Measurements from ENCODE around the gene NTHL1. TPM values are rescaled to one million over a fixed set of nuclear protein-coding genes. Genes with fewer than 3 reads are reported as not detected.
A peak's percentile ranks its signal among the peaks of the same experiment; 100 is the strongest.

The NTHL1 gene
- total and polyA plus RNA-seq, 2 of the 13 experiments (the other 11 are each of a cell fraction or from before 2014, with no cell fraction given) = 47.5 to 64.9 TPM

DNA sequence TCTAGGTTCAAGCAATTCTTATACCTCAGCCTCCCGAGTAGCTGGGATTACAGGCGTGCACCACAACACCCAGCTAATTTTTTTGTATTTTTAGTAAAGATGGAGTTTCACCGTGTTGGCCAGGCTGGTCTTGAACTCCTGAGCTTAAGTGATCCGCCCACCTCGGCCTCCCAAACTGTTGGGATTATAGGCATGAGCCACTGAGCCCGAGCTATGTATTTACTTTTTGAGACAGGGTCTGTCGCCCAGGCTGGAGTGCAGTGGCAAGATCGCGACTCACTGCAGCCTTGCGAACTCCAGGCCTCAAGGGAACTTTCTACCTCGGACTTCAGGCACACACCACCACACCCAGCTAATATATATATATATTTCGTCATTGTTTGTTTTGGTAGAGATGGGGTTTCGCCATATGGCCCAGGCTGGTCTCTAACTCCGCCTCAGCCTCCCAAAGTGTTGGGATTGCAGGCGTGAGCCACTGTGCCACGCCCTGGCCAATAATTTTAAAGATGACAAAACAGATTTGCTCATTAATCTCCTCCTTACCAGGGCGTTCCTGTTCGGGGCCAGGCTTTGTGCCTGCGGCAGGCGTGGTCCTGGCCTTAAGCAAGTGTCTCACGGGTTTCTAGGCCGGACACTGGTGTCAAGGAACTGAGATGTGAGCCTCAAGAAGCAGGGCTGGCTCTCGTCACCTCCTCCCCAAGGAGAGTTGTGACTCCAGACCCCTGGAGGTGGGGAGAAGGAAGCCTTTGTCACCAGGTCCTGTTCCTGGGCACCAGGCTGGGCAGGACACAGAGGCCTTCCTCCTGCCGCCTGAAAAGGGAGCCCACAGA, 32.3 kb downstream of the NTHL1 start (continued):
- TF ChIP-seq, protein P1, sequence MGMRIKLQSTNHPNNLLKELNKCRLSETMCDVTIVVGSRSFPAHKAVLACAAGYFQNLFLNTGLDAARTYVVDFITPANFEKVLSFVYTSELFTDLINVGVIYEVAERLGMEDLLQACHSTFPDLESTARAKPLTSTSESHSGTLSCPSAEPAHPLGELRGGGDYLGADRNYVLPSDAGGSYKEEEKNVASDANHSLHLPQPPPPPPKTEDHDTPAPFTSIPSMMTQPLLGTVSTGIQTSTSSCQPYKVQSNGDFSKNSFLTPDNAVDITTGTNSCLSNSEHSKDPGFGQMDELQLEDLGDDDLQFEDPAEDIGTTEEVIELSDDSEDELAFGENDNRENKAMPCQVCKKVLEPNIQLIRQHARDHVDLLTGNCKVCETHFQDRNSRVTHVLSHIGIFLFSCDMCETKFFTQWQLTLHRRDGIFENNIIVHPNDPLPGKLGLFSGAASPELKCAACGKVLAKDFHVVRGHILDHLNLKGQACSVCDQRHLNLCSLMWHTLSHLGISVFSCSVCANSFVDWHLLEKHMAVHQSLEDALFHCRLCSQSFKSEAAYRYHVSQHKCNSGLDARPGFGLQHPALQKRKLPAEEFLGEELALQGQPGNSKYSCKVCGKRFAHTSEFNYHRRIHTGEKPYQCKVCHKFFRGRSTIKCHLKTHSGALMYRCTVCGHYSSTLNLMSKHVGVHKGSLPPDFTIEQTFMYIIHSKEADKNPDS (CRISPR knock-in tag; IDR thresholded peaks at IDR 0.05) = no peak
- TF ChIP-seq ZNF205 (CRISPR knock-in tag; IDR thresholded peaks at IDR 0.05) = no peak
- TF ChIP-seq ZC3H4 (CRISPR knock-in tag; IDR thresholded peaks at IDR 0.05; ENCODE audit: borderline replicate concordance) = no peak
- TF ChIP-seq STAG1 (CRISPR knock-in tag; IDR thresholded peaks at IDR 0.05) = no peak
- TF ChIP-seq GABPB1 (CRISPR knock-in tag; IDR thresholded peaks at IDR 0.05) = peak; percentile 48
- peak; percentile 57; the same call in 1 of the 2 replicates for TF ChIP-seq KLF12 (CRISPR knock-in tag; IDR thresholded peaks at IDR 0.05; ENCODE audit: borderline replicate concordance)
- no peak for TF ChIP-seq ZKSCAN5 (CRISPR knock-in tag; IDR thresholded peaks at IDR 0.05)
- no peak for TF ChIP-seq XBP1 (CRISPR knock-in tag; IDR thresholded peaks at IDR 0.05)
- TF ChIP-seq GZF1 (CRISPR knock-in tag; IDR thresholded peaks at IDR 0.05) = no peak
- TF ChIP-seq, protein P2, sequence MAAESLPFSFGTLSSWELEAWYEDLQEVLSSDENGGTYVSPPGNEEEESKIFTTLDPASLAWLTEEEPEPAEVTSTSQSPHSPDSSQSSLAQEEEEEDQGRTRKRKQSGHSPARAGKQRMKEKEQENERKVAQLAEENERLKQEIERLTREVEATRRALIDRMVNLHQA (CRISPR knock-in tag; IDR thresholded peaks at IDR 0.05) = no peak
- TF ChIP-seq ZNF543 (CRISPR knock-in tag; IDR thresholded peaks at IDR 0.05) = no peak
- TF ChIP-seq ERF (CRISPR knock-in tag; IDR thresholded peaks at IDR 0.05) = peak; percentile 28; the same call in 1 of the 2 replicates
- peak; percentile 83 for TF ChIP-seq CEBPB (IDR thresholded peaks at IDR 0.05; ENCODE audit: borderline replicate concordance, low read depth, low read length)
- TF ChIP-seq, protein P3, sequence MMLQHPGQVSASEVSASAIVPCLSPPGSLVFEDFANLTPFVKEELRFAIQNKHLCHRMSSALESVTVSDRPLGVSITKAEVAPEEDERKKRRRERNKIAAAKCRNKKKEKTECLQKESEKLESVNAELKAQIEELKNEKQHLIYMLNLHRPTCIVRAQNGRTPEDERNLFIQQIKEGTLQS (CRISPR knock-in tag; IDR thresholded peaks at IDR 0.05) = 0 out of 2 replicates have a peak, but pooled peaks have one; percentile 42
- TF ChIP-seq, protein P4, sequence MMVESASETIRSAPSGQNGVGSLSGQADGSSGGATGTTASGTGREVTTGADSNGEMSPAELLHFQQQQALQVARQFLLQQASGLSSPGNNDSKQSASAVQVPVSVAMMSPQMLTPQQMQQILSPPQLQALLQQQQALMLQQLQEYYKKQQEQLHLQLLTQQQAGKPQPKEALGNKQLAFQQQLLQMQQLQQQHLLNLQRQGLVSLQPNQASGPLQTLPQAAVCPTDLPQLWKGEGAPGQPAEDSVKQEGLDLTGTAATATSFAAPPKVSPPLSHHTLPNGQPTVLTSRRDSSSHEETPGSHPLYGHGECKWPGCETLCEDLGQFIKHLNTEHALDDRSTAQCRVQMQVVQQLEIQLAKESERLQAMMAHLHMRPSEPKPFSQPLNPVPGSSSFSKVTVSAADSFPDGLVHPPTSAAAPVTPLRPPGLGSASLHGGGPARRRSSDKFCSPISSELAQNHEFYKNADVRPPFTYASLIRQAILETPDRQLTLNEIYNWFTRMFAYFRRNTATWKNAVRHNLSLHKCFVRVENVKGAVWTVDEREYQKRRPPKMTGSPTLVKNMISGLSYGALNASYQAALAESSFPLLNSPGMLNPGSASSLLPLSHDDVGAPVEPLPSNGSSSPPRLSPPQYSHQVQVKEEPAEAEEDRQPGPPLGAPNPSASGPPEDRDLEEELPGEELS (CRISPR knock-in tag; IDR thresholded peaks at IDR 0.05) = 0 out of 2 replicates have a peak, but pooled peaks have one; percentile 28
- no peak for TF ChIP-seq ZNF484 (CRISPR knock-in tag; IDR thresholded peaks at IDR 0.05; ENCODE audit: borderline replicate concordance, low read depth)
- TF ChIP-seq ZNF333 (CRISPR knock-in tag; IDR thresholded peaks at IDR 0.05; ENCODE audit: borderline replicate concordance) = no peak
- TF ChIP-seq, protein P5, sequence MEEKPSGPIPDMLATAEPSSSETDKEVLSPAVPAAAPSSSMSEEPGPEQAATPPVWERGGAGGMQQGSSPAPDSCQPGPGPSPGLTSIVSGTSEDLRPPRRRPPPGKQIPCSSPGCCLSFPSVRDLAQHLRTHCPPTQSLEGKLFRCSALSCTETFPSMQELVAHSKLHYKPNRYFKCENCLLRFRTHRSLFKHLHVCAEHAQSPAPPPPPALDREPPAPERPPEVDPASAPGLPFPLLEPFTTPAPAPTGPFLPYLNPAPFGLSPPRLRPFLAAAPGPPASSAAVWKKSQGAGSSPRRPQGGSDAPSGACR (CRISPR knock-in tag; IDR thresholded peaks at IDR 0.05) = no peak
- no peak for TF ChIP-seq ATF1 (CRISPR knock-in tag; IDR thresholded peaks at IDR 0.05)
- peak; percentile 14; the same call in 1 of the 2 replicates for TF ChIP-seq PHF21A (CRISPR knock-in tag; IDR thresholded peaks at IDR 0.05)
- TF ChIP-seq ZNF775 (CRISPR knock-in tag; IDR thresholded peaks at IDR 0.05; ENCODE audit: borderline replicate concordance) = no peak
- TF ChIP-seq IKZF1 (IDR thresholded peaks at IDR 0.05) = no peak
- TF ChIP-seq ZNF496 (CRISPR knock-in tag; IDR thresholded peaks at IDR 0.05; ENCODE audit: insufficient replicate concordance) = no peak
- TF ChIP-seq ZFY (CRISPR knock-in tag; IDR thresholded peaks at IDR 0.05) = peak; percentile 55
- no peak for TF ChIP-seq JARID2 (CRISPR knock-in tag; IDR thresholded peaks at IDR 0.05; ENCODE audit: insufficient replicate concordance)
- no peak for TF ChIP-seq GABPA (IDR thresholded peaks at IDR 0.05; ENCODE audit: low read depth, low read length)
- TF ChIP-seq GABPA (CRISPR knock-in tag; IDR thresholded peaks at IDR 0.05; ENCODE audit: low read depth) = peak; percentile 15; the same call in 1 of the 2 replicates
